Peyer's patch (tissue), 4 donors: Measurements from ENCODE around the gene CLEC16A. TPM values are rescaled to one million over a fixed set of nuclear protein-coding genes. Genes with fewer than 3 reads are reported as not detected.

Experiments
- DNase-seq, 3 donors: peaks; one replicate each; pipeline ENCODE4 v3.0.0-alpha.2; 2017 to 2019
- H3K27ac ChIP-seq, 4 donors: fragments of 200-600 bp; sonication (generic); one replicate each; pipeline ENCODE4 v1.5.1; 2016 to 2019
- H3K27me3 ChIP-seq, 2 donors: fragments of 200-600 bp; sonication (generic); one replicate each; pipeline ENCODE4 v1.5.1; 2019
- H3K36me3 ChIP-seq, 3 donors: fragments of 200-600 bp; sonication (generic); one replicate each; pipeline ENCODE4 v1.5.1; 2016 to 2019
- H3K4me1 ChIP-seq, 4 donors: fragments of 200-600 bp; sonication (generic); one replicate each; pipeline ENCODE4 v1.5.1; 2016 to 2019
- H3K4me3 ChIP-seq, 4 donors: fragments of 200-600 bp; sonication (generic); 1 replicate in 3 of 4; 2 replicates in 1 of 4; pipeline ENCODE4 v1.5.1; 2016 to 2019; ENCODE audit warnings: mild to moderate bottlenecking in 1 of 4
- H3K9me3 ChIP-seq, 4 donors: fragments of 200-600 bp; sonication (generic); one replicate each; pipeline ENCODE4 v1.5.1; 2016 to 2019; ENCODE audit warnings: mild to moderate bottlenecking in 1 of 4
- CTCF ChIP-seq, 6 experiments: fragments of 450-650 bp in 4 of 6; fragments of 200-600 bp in 2 of 6; sonication (generic) in 1 of 6; IDR thresholded peaks; one replicate each; pipeline ENCODE4 v1.5.1; 2017 to 2019; ENCODE audit warnings: antibody characterized with exemption in 6 of 6, mild to moderate bottlenecking in 3 of 6, moderate library complexity in 1 of 6
- POLR2A ChIP-seq, 2 donors: fragments of 450-650 bp; IDR thresholded peaks; one replicate each; pipeline ENCODE4 v1.5.1; 2017; ENCODE audit warnings: antibody characterized with exemption in 2 of 2, mild to moderate bottlenecking in 2 of 2, moderate library complexity in 2 of 2
- total RNA-seq, 4 donors: library from RNA; depleted of rRNA; stranded (reverse); fragments of >200 nt; gene quantifications; one replicate each; pipeline ENCODE4 v1.1.0, GENCODE V29; 2016

The CLEC16A gene
- total RNA-seq, 4 donors from 2014 or later, result 37.8 to 139 (median 64.3) TPM

DNA sequence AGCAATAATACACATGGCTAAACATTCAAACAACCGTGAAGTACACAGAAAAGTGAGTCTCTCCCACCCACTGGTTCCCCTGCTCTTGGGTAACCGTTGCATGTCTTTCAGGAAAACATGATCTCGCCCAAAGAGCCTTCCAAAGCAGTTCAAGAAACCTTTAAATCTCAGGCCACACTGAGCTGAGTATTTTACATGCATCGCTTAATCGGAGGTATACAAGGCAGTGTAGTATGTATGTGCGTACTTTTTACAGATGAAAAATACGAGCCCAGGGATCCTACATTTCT is 1.4 kb upstream of the CLEC16A start:
- peak overlapping the region in 3 of 4 donors; percentile 90 to 93 (median 91) for H3K4me3 ChIP-seq

DNA sequence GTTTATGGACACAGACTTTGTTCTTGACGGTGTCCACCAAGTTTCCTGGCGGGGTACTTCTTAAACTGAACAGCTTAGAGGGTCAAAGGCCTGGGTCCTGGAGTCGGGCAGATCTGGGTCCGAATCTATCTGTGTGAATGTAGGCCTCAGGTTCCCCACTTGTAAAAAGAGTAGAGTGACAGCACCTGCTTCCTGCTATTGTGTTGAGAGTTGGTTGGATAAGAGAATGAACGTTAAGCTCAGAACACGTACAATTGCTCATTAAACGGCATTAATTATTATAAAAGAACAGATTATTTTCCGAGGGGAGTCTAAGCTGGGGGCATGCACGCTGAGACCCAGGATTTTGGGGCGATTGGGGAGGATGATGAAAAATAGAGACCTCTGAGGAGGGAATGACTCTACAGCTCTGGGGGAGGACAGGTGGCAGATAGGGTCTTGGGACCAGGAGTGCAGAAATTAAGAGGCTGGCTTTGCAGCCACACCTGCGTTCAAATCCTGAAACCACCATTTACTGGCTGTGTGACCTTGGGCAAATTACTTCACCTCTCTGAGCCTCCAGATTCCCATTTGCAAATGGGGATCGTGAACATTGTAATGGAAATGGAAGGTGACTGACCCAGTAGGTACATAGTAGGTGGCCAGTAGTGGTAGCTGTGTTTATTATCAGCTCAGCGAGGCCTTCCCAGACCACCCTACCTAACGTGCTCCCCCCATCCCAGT is 862 bp downstream of the CLEC16A start:
- no peak for DNase-seq
- Histone ChIP-seq H3K27me3 (no peaks in the 10 kb centered on the region), H3K36me3 (no peaks in the 10 kb centered on the region), H3K27ac (peak overlapping the region in 2 of 4 donors; percentile 79 to 88), H3K9me3 (no peaks in the 10 kb centered on the region), H3K4me3 (peak overlapping the region; percentile 79 to 94 (median 91)), H3K4me1 (peaks cover 2 to 50% (median 18%) of the 10 kb centered on the region in 4 donors)
- TF ChIP-seq CTCF (IDR thresholded peaks at IDR 0.05), result no peak
- no peak for TF ChIP-seq POLR2A (IDR thresholded peaks at IDR 0.05)

More for the DNA sequence above, 1.4 kb upstream of the CLEC16A start:
- H3K27ac ChIP-seq, result peak overlapping the region in 3 of 4 donors; percentile 85 to 89 (median 87)
- no peaks in the 10 kb centered on the region for H3K27me3 ChIP-seq
- H3K9me3 ChIP-seq, result no peaks in the 10 kb centered on the region
- H3K36me3 ChIP-seq, result no peaks in the 10 kb centered on the region
- TF ChIP-seq POLR2A (IDR thresholded peaks at IDR 0.05) (no peak), CTCF (IDR thresholded peaks at IDR 0.05) (no peak)
- DNase-seq, result no peak
- peaks cover 3 to 67% (median 30%) of the 10 kb centered on the region in 4 donors for H3K4me1 ChIP-seq

DNA sequence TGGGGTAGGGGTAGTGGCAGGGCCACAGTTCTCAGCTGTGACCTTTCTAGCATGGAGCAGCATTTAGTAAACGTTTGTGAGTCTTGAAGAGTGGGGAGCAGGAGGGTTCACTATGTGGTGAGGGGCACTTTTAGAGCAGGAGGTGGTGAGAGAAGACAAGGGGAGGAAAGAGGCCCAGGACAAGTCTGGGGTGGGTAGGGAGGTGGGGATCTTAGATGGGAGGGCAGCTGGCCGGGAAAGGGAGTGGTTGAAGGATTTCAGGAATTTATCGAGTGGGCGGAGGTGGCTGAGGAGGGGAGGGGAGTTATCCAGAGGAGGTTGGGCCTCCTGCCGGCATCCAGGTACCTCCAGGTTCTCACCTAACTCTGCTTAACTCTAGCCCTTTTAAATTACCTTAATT is 1.9 kb downstream of the CLEC16A start:
- no peak overlapping the region for H3K4me3 ChIP-seq

GRCh38 chr16:10947211-10947787 is 2.9 kb downstream of the CLEC16A start:
- no peak for TF ChIP-seq CTCF (IDR thresholded peaks at IDR 0.05)
- no peak for TF ChIP-seq POLR2A (IDR thresholded peaks at IDR 0.05)
- H3K9me3 ChIP-seq, result no peaks in the 10 kb centered on the region
- DNase-seq, result no peak
- no peak overlapping the region for H3K4me3 ChIP-seq
- H3K36me3 ChIP-seq, result no peaks in the 10 kb centered on the region
- H3K27me3 ChIP-seq, result no peaks in the 10 kb centered on the region
- no peak overlapping the region for H3K27ac ChIP-seq
- peaks cover 0 to 37% (median 11%) of the 10 kb centered on the region in 4 donors for H3K4me1 ChIP-seq

More for the DNA sequence above, 1.9 kb downstream of the CLEC16A start:
- TF ChIP-seq POLR2A (IDR thresholded peaks at IDR 0.05) (no peak), CTCF (IDR thresholded peaks at IDR 0.05) (no peak)
- Histone ChIP-seq H3K27ac (no peak overlapping the region), H3K9me3 (no peaks in the 10 kb centered on the region), H3K36me3 (no peaks in the 10 kb centered on the region), H3K27me3 (no peaks in the 10 kb centered on the region), H3K4me1 (peaks cover 0 to 39% (median 11%) of the 10 kb centered on the region in 4 donors)
- no peak for DNase-seq

DNA sequence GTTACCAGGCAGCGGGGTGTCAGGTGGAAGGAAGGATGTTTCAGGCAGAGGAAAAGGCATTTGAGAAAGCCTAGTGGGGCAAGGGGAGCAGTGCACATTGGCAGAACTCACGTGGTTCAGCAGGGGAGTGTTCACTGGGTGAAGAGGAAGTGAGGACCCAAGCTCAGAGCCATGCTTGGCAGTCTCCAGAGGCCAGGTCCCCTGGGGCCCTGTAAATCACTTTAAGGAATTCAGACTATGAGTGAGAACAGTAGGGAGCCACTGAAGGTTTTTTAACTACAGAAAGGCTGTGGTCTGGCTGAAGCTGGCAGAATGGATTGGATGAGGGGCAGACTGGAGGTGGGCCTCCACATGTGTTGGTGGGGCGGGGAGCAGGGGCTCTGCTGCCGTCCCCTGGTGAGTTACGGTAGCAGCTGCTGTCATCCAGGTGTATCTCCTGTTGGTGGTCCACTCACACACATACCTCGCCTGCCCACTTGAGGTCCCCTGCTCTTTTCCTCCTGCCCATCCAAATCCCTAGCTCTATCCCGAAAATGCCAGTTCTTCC is 5.1 kb downstream of the CLEC16A start:
- TF ChIP-seq CTCF (IDR thresholded peaks at IDR 0.05) (peak in 1 of 6 experiments; percentile 63), POLR2A (IDR thresholded peaks at IDR 0.05) (no peak)
- H3K4me3 ChIP-seq, result no peak overlapping the region
- peak in 2 of 3 donors; percentile 80 to 83 for DNase-seq
- H3K9me3 ChIP-seq, result no peaks in the 10 kb centered on the region
- H3K36me3 ChIP-seq, result no peaks in the 10 kb centered on the region
- no peaks in the 10 kb centered on the region for H3K27me3 ChIP-seq
- peaks cover 0 to 32% (median 12%) of the 10 kb centered on the region in 4 donors for H3K4me1 ChIP-seq
- H3K27ac ChIP-seq, result peak overlapping the region in 1 of 4 donors; percentile 58
